ENCODE data around the gene CLK4.

CLK4 gene

GRCh38 chr5:178557416-178557815, 69.4 kb downstream of the CLK4 start:
- no peak overlapping the region for H3K4me3 ChIP-seq (IDR thresholded peaks at IDR 0.05; ENCODE audit: insufficient read depth, low read depth, low read length)
- H3K36me3 ChIP-seq (ENCODE audit: insufficient read depth), result no peaks in the 10 kb centered on the region
- H3K9ac ChIP-seq, result no peak overlapping the region
- no peaks in the 10 kb centered on the region; the same call in 1 of the 2 replicates for H3K27me3 ChIP-seq (ENCODE audit: insufficient read depth, low read depth)
- H3K79me2 ChIP-seq (ENCODE audit: insufficient read depth, low read depth), result no peaks in the 10 kb centered on the region
- no peaks in the 10 kb centered on the region for H4K20me1 ChIP-seq (ENCODE audit: insufficient read depth)
- no peak overlapping the region for H3K4me2 ChIP-seq
- H2AFZ ChIP-seq (ENCODE audit: low read depth), result no peak overlapping the region
- TF ChIP-seq CTCF (conservative IDR thresholded peaks at IDR 0.05; ENCODE audit: low read depth, low read length), result no peak
- H3K4me1 ChIP-seq (ENCODE audit: low read depth, poor library complexity, severe bottlenecking), result no peaks in the 10 kb centered on the region
- no peak overlapping the region for H3K27ac ChIP-seq

- no peaks in the 10 kb centered on the region for H4K20me1 ChIP-seq (ENCODE audit: insufficient read depth)
- H3K4me1 ChIP-seq (ENCODE audit: low read depth, poor library complexity, severe bottlenecking), result no peaks in the 10 kb centered on the region
- no peak overlapping the region for H3K4me3 ChIP-seq (IDR thresholded peaks at IDR 0.05; ENCODE audit: insufficient read depth, low read depth, low read length)
- no peaks in the 10 kb centered on the region for H3K79me2 ChIP-seq (ENCODE audit: insufficient read depth, low read depth)
- H3K4me2 ChIP-seq, result no peak overlapping the region
- H3K27ac ChIP-seq, result no peak overlapping the region
- no peaks in the 10 kb centered on the region; the same call in 1 of the 2 replicates for H3K27me3 ChIP-seq (ENCODE audit: insufficient read depth, low read depth)
- no peak for TF ChIP-seq CTCF (conservative IDR thresholded peaks at IDR 0.05; ENCODE audit: low read depth, low read length)
- H3K36me3 ChIP-seq (ENCODE audit: insufficient read depth), result no peaks in the 10 kb centered on the region
- no peak overlapping the region for H2AFZ ChIP-seq (ENCODE audit: low read depth)
- H3K9ac ChIP-seq, result no peak overlapping the region
Observed at GRCh38 chr5:178555771-178556211, 71.1 kb downstream of the CLK4 start.

GRCh38 chr5:178555005-178555404, 71.8 kb downstream of the CLK4 start:
- Histone ChIP-seq H3K4me2 (no peak overlapping the region), H2AFZ (ENCODE audit: low read depth) (no peak overlapping the region), H3K4me1 (ENCODE audit: low read depth, poor library complexity, severe bottlenecking) (no peaks in the 10 kb centered on the region), H3K9ac (no peak overlapping the region), H3K27me3 (ENCODE audit: insufficient read depth, low read depth) (no peaks in the 10 kb centered on the region; the same call in 1 of the 2 replicates), H3K27ac (no peak overlapping the region), H3K36me3 (ENCODE audit: insufficient read depth) (no peaks in the 10 kb centered on the region), H3K4me3 (IDR thresholded peaks at IDR 0.05; ENCODE audit: insufficient read depth, low read depth, low read length) (no peak overlapping the region), H4K20me1 (ENCODE audit: insufficient read depth) (no peaks in the 10 kb centered on the region), H3K79me2 (ENCODE audit: insufficient read depth, low read depth) (no peaks in the 10 kb centered on the region)
- TF ChIP-seq CTCF (conservative IDR thresholded peaks at IDR 0.05; ENCODE audit: low read depth, low read length), result no peak

GRCh38 chr5:178554311-178554710, 72.5 kb downstream of the CLK4 start:
- H3K4me1 ChIP-seq (ENCODE audit: low read depth, poor library complexity, severe bottlenecking), result no peaks in the 10 kb centered on the region
- no peak overlapping the region for H3K4me2 ChIP-seq
- no peak for TF ChIP-seq CTCF (conservative IDR thresholded peaks at IDR 0.05; ENCODE audit: low read depth, low read length)
- no peak overlapping the region for H2AFZ ChIP-seq (ENCODE audit: low read depth)
- H3K27me3 ChIP-seq (ENCODE audit: insufficient read depth, low read depth), result no peaks in the 10 kb centered on the region; the same call in 1 of the 2 replicates
- no peak overlapping the region for H3K27ac ChIP-seq
- H4K20me1 ChIP-seq (ENCODE audit: insufficient read depth), result no peaks in the 10 kb centered on the region
- no peaks in the 10 kb centered on the region for H3K79me2 ChIP-seq (ENCODE audit: insufficient read depth, low read depth)
- no peak overlapping the region for H3K9ac ChIP-seq
- no peak overlapping the region for H3K4me3 ChIP-seq (IDR thresholded peaks at IDR 0.05; ENCODE audit: insufficient read depth, low read depth, low read length)
- no peaks in the 10 kb centered on the region for H3K36me3 ChIP-seq (ENCODE audit: insufficient read depth)
